ENCODE data around the gene VLDLR.

- TF ChIP-seq ZFX (IDR thresholded peaks at IDR 0.05; ENCODE audit: borderline replicate concordance): no peak
- no peak for TF ChIP-seq CTCF (IDR thresholded peaks at IDR 0.05)
Measured at GRCh38 chr9:2605246-2605645, 16.3 kb upstream of the VLDLR start.
